ENCODE results near the gene PKNOX2.
A peak's percentile ranks its signal among the peaks of the same experiment; 100 is the strongest.

PKNOX2 gene

DNA sequence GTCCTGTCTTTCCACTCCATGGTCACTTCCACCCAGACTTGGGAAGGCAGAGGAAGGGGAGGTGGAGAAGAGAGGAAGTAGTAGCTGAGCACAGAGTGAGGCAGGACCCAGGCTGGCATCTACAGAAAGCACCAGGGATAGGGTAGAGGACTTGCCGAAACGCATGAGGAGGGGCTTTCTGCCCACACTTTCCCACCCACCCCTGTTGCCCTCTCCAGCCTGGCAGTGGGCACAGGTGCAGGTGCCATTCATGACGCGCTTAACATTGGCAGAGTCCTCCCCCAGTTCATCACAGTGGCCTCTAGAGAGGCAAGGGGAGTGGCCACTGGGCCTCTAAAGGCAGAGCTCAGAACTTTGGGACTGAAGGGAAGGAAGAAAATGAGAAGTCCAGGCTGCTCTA is 249.6 kb downstream of the PKNOX2 start:
- TF ChIP-seq, protein P1, sequence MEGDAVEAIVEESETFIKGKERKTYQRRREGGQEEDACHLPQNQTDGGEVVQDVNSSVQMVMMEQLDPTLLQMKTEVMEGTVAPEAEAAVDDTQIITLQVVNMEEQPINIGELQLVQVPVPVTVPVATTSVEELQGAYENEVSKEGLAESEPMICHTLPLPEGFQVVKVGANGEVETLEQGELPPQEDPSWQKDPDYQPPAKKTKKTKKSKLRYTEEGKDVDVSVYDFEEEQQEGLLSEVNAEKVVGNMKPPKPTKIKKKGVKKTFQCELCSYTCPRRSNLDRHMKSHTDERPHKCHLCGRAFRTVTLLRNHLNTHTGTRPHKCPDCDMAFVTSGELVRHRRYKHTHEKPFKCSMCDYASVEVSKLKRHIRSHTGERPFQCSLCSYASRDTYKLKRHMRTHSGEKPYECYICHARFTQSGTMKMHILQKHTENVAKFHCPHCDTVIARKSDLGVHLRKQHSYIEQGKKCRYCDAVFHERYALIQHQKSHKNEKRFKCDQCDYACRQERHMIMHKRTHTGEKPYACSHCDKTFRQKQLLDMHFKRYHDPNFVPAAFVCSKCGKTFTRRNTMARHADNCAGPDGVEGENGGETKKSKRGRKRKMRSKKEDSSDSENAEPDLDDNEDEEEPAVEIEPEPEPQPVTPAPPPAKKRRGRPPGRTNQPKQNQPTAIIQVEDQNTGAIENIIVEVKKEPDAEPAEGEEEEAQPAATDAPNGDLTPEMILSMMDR (IDR thresholded peaks at IDR 0.05; ENCODE audit: borderline replicate concordance, insufficient read depth, low read depth, low read length): no peak

DNA sequence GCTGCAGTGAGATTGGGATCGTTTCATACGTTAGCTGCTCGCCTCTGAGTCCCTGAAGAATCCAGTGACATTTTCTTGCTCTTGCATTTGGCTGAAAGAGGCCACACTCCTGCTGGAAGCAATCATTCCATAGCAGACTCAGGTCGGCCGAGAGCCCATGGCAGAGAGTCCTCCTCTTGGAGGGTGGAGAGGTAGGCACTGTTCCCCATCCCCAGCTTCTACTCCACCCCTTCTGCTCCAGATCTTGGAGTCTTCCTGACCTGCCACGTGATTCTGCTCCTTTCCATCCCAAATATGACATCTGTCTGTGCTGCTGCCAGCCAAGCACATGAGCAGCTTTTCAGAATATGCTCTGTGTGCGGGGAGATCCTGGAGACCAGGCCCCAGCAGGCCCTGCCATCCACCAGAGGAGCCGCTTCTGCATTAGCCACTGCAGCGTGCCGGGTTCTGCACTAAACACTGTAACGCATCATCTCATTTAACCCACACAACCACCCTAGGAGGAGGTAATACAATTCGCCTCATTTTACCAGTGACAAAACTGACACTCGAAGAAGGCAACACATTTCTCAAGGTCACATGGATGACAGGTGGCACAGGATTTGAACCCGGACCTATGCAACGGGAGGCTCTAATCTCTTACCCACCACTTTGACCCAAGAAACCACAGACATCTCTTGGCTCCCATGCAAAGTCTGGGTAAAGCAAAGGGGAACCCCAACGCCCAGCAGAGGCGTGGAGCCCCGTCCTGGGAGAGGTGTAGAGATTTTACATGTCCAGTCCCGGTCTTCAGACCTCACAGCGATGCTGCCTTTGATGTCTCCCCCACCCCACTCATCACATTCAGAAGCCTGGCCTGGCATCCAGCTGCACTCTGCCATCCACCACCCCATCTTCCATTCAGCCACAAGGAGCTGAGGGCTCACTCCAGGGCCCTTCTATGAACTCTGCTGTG is 252.7 kb downstream of the PKNOX2 start:
- no peak overlapping the region for H3K4me3 ChIP-seq (ENCODE audit: low read depth, low read length)

More for the DNA sequence above, 249.6 kb downstream of the PKNOX2 start:
- no peak overlapping the region for H3K4me3 ChIP-seq (ENCODE audit: low read depth, low read length)

DNA sequence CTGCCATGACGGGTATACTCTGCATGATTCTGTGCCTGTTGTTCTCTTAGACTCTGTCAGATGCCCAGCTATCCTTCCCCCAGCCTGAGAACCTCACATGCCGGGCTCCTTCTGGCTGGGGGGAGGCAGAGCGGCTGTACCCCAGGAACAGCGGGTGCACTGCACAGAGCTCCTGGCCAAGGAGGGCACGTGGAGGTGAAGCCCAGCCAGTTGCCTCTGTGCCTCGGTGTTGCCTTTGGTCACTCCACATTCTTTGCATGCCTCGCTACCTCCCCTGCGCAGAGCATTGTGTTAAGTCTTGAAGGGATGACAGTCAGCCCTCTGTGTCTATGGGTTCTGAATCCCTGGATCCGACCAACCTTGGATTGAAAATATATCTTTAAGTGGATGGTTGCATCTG is 253.8 kb downstream of the PKNOX2 start:
- TF ChIP-seq, protein P1 (IDR thresholded peaks at IDR 0.05; ENCODE audit: borderline replicate concordance, insufficient read depth, low read depth, low read length): no peak
- no peak overlapping the region for H3K4me3 ChIP-seq (ENCODE audit: low read depth, low read length)

More for the DNA sequence above, 252.7 kb downstream of the PKNOX2 start:
- TF ChIP-seq, protein P1 (IDR thresholded peaks at IDR 0.05; ENCODE audit: borderline replicate concordance, insufficient read depth, low read depth, low read length): no peak

DNA sequence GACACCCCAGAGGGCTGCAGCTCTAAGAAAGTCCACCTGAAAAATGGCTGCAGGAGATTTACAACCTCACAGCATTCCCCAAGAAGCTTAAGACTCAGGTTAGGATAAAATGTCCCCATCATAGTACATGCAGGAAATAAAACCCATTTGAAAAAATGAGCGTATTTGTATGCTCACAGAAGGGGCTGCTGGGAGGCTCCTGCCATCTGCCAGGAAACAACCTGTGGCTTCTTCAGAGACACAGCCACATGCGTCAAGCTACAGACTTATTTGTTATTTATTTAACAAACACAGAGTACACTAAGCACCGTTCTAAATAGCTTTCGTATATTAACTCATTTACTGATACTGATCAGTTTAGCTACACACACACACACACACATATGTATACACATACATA is 258.1 kb downstream of the PKNOX2 start:
- H3K4me3 ChIP-seq (ENCODE audit: low read depth, low read length): no peak overlapping the region
- TF ChIP-seq, protein P1 (IDR thresholded peaks at IDR 0.05; ENCODE audit: borderline replicate concordance, insufficient read depth, low read depth, low read length): no peak

DNA sequence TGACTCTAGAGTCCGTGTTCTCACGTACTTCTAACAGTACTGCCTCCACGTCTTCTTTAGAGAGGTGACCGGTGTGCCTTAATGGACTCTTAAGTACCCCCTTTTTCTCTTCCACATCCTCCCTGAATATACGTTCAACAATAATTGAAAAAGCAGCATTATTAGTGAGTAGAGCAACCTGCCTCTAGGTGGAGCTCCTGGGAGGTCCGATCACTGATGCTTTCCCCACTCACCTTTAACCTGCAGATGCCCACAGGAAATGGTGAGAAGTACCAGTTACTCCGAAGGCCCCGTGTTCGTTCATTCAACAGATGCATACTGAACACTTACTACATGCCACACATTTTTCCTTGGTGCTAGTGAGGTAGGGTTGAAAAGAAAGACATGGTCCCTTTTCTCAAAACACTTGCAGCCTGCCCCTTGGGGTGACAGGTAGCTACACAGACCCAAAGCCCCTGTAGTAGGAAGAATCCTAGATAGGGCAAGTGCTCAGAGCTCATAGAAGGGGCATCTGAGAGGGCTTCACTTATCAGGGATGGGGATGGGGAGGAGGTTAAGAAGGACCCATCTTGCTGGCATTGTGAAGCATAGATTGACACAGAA is 258.8 kb downstream of the PKNOX2 start:
- TF ChIP-seq, protein P1 (IDR thresholded peaks at IDR 0.05; ENCODE audit: borderline replicate concordance, insufficient read depth, low read depth, low read length): peak; percentile 59; the same call in 1 of the 2 replicates
- no peak overlapping the region for H3K4me3 ChIP-seq (ENCODE audit: low read depth, low read length)

DNA sequence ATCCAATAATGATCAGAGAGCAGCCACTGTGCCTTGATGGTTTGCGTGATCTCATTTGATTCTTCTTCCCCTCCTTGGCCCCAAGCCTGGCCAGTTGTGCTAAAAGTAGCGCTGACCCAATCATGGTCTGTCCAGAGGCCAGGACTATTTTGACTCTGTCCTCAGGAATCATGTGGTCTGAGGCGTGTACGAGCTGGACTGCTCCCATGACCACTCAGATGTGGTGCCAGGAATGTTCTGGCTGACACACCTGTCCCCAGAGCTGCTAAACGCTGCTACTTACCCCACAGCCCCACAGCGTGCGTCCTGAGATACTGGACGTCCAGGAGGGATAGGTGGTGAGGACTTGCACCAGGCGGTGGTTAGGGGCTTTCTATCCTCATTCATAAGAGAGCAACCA is 261.1 kb downstream of the PKNOX2 start:
- no peak overlapping the region for H3K4me3 ChIP-seq (ENCODE audit: low read depth, low read length)
- TF ChIP-seq, protein P1 (IDR thresholded peaks at IDR 0.05; ENCODE audit: borderline replicate concordance, insufficient read depth, low read depth, low read length): no peak

Measured in GM12875 (cell line).